GM18870 (cell line): ENCODE data around the gene ADCY5.

Source experiments
- ATAC-seq: cut with Tn5 transposase; IDR thresholded peaks from one replicate; pipeline ENCODE4 v1.9.1; 2021; ENCODE audit warnings: moderate library complexity; ENCODE audit not compliant: unreplicated experiment

The ADCY5 gene

DNA sequence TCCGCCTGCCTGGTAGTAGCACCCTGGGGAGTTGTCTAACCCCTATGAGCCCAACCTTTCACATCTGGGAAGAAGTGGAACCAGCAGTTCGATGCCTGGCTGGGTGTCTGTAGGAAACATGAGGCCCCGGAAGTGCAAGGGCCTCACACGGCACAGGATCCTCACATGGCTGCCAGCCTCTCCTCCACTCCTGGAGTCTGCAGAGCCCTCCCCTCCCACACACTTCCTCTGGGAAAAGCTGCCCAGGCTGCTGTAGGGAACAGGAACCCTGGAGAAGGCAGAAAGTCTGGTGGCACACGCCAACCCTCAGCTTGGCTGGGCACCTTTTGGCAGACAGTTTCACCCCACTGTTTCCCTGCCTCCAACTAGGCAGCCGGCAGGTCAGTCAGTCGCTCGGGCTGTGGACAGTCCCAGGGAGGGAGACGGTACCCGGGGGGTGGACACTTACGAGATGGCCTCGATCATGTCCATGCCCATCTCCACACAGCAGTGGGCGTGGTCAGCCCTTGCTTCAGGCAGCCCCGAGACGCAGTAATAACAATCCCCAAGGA, 118.4 kb downstream of the ADCY5 start:
- no peak for ATAC-seq

DNA sequence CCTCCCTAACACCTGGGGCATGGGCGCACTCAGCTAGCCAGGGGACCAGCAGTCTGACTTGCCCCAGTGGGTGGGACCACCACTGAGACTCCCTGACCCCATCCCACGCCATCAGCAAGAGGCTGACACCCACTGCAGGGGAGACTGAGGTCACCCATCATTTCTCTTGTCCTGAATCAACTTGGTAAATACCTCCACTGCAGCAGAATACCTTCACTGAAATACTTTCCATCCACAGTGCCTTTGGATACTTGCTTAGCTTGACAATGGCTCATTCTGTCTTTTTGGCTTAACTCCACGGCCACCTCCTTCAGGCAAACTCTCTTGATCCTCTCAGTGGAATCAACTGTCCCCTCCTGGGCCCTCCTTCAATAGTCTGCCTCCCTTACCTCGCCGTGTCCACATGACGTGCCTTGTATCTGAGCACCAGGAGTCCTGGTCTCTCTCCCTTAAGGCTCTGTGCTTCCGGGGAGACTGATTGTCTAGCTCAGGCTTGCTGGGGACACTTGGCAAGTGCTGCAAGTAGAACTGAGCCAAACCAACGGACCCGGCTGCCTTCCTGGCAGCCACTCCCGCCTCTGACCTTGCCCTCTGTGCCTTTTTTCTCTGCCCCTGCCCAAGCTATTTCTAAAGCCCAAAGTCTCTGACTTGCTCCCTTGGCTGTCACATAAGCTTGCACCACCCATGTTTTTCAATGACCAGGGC, 119.1 kb downstream of the ADCY5 start:
- no peak for ATAC-seq

DNA sequence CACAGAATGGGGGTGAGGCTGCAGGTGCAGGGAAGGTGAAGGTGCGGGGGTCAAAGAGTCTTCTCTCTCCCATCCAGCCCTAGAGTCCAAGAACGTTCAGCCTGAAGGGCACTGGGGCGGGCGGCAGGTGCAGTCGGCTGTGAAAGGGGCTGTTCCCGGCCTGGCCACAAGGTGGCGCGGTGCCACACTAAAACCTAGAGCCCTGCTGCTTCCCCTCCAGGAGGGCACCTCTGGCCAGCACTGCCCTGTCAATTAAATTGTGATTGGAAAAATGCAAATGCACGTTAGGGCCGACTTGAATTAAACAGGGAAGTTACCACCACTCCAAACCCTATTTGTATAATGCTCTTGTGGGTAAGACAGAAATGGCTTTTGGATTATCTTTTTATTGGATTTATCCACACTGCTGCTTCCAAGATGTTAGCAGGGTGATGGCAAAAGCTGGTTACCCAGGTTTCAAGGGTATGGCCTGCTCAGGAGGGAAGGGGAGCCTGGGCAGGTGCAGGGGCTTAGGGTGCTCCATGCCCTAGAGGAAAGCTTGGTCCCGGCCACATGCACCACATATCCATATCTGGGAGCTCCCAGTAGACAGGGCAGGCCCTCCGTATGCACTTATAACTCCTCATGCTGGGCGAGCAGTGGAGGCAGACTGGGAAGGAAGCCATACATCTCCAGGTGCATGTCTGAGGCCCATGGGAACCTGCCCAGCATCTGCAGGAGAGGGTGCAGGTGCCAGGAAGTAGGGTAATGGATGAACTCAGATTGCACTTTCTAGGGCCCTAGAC, 119.8 kb downstream of the ADCY5 start:
- ATAC-seq, result no peak

DNA sequence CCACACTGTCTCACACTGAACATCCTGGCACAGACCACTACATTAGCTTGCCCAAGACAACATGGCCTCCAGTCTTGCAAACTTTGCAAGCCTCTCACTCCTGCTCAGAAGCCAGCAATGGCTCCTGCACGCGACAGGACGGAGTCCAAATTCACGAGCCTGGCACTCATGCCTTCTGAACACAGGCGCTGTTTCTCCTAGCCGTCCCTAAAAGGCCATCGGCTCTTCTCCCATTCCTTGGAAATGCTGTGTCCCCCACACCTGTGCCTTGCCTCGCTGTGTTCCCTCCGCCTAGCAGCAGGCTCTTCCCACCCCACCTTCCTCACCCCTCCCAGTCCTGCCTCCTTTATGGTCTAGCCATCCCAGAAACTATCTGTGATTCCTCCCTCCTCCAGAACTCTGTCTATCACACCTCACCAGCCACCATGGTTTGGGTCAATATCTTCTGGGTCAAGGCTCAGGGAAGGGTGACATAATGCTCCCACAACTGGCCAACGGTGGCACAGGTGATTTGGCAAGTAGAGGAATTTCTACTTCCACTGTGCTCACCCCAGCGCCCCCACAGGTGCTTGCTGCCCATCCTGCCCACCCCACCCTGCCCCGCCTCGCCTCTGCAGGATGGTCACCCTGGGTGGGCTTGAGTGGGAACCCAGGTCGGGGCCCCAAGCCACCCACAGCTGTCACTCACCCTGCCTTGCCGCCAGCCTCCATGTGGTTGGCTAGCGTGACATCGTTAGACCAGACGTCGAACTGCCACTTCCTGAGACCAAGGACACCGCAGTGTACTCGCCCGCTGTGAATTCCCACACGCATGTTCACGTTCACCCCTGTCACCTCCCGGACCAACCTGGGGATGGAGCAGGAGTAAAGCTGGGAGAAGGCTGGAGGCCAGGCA, 120.7 kb downstream of the ADCY5 start:
- no peak for ATAC-seq

DNA sequence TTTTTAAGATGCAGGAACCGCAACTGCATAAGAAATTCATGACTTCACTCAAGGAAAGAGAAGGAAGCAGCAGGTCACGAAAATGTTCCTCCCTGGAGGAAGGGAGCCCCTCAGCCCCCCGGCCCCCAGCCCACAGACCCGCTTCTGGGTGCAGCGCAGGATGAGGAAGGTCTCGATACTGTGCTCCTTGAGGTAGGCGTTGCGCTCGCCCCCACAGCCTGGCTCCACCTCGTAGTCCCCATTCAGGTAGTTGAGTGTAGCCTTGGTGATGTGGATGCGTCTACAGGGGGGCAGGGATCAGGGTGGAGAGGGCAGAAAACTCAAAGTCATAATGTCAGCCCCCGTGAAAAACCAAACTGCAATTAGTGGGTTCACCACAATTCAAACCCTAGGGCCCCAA, 121.4 kb downstream of the ADCY5 start:
- no peak for ATAC-seq

DNA sequence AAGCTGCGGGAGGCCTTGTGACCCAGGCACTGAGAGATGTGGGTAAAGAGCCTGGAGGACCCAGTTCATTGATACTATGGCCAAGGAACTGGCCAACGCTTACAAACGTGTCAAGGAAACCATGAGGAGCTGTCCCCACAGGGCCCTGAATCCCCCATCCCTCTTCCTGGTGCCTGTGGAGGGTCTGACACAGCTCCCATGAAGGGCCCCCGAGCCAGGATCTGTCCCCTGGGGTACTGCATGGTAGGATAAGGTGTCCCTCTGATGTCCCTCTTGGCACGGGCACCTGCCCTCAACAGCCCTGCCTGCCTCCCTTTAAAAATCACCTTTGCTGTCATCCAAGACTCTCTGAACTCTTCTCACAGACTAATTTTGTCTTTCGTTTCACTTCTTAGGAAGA, 122.4 kb downstream of the ADCY5 start:
- no peak for ATAC-seq

DNA sequence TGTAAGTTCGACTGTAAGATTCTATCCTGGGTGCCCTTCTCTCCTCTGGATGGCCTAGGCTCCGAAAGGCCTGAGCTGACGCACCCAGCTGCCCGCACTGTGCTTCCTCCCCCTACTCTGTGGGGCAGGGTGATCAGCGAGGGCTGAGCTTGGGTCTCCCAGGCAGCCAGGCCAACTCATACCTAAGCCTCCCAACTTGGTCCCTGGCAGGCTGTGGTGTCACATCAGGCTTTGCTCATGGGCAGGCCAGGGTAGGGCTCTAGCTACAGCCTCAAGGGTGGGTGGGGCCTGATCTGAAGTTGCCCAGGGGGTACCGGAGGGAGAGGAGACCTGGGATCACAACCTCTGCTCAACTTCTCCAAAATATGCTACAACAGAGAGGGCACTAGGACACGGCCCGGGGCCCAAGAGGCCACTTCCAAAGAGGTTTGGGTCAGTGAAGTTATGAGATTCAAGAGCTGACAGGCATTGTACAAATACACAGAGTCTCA, 123.1 kb downstream of the ADCY5 start:
- no peak for ATAC-seq

DNA sequence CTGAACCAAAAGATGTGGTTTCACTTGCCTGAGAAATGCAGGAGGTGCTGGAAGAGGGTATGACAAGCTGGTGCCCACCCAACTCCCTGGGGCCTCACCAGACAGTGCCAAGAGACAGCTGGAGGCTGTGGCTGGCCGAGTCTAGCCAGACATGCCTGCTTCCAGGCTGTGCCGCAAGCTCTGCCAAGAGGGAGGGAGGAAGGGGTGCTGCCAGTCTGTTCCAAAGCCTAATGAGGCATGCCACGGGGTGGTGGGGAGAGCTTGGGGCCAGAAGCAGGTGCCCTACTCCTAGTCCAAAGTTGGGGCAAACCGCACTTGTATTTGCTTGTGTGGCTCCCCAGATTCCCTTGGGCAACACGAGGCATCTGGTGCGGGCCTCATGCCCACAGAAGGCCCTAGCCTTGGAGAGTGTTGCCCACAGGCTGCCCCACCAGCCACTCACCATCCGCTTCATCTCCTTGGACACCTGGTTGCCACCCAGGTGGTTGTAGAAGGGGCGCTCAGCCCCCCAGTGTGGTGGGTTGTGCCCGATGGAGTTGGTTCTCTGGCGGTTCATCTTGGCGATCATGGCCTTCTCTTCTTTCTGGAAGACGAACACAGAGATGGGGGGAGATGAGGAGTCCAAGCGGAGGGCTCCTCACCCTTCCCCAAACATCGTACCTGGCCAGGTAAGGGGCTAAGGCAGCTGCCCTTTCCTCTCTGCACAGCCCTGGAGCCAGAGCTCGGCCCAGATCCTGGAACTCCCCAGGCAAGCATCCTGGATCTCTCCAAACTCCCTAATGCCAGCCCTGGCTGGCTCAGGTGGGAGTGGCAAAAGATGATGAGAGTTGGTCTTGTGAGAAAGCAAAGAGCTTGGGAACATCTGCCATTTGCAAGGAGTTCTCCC, 123.8 kb downstream of the ADCY5 start:
- no peak for ATAC-seq

DNA sequence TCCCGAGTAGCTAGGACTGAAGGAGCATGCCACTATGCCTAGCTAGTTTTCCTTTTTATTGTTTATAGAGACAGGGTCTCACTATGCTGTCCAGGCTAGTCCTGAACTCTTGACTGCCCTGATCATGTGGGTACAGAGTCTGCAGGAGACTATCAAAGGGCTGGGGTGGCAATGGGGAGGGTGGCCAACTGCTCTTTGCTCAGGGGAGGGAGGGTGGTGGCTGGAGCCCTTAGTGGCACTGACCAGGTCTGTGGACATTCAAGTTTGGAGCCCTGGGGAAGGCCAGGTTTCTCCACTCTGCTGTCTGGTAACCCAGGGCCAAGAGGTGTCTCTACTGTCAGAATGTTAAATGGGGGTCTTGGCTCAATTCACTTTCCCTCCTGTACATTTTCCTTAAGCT, 125.1 kb downstream of the ADCY5 start:
- ATAC-seq, result no peak

DNA sequence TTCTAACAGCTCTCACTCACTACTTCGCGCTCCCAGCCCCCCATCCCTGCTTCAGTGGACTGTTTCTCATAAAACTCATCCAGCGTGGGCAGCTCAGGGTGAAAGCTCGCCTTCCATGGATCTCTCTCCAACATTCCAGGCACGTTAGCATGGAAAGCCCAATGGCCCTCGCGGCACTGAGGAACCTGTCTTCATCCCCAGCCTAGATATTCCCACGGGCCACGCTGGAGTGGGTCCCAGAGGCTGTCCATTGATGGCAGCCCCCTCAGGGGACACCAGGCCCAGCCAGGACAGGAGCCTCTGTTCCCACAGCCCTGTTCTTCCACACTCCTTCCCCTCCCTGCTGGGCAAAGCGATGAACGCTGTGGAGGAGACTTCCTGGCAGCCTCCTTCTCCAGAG, 126.0 kb downstream of the ADCY5 start:
- ATAC-seq, result no peak

DNA sequence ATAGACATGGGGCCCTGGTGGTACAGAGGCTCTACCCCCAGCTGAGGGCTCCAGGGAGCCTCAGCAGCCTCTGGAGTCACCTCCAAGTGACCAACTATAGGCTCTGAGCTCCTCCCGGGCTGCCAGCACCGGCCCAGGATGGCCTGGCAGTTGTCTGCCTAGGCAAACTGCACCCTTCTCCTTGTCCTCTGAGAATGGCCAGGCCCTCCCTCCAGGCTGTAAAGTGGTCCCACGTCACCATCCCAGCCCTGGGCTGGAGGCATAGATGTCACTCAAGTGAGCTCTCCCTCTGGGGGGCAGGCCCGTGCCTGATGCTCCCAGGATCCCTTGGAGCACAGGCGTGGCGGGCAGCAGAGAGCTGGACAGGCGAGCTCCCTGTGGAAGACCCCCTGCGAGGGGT, 127.1 kb downstream of the ADCY5 start:
- no peak for ATAC-seq

DNA sequence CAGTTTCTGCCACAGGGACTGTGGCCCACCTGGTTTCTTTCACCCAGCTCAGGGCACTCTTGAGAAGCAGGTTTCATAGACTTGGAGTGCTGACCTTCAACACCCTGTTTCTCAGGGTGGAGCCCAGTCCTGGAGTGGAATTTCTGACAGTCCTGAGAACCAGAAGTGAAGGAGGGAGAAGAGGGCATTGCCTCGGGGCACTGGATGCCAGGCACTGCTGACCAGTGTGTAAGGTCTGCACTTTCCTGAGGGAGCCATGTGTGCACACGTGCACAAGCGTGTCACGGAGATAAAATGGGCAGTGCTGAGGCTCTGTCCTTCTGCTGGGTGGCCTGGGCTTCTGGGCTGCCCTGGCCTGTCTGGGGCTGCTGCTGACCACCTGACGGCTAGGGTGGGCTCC, 128.7 kb downstream of the ADCY5 start:
- no peak for ATAC-seq

DNA sequence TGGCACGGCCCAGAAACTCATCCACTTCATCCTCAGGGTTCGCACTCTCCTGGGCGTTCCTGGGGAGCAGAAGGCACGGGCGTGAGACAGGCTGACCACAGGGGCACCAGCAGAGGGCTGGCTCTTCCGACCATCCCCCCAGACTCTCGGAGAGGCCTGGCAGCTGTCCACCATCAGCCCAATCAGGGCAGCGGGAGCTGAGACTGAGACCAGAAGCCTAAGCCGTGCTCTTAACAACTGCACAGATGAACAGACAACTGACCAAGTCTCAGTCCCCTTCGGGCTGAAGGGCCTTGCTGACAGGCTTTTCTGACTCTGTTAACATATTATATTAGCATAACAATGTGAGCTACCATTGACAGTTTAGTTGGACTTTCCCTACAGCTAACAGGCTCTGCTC, 129.1 kb downstream of the ADCY5 start:
- ATAC-seq, result no peak

DNA sequence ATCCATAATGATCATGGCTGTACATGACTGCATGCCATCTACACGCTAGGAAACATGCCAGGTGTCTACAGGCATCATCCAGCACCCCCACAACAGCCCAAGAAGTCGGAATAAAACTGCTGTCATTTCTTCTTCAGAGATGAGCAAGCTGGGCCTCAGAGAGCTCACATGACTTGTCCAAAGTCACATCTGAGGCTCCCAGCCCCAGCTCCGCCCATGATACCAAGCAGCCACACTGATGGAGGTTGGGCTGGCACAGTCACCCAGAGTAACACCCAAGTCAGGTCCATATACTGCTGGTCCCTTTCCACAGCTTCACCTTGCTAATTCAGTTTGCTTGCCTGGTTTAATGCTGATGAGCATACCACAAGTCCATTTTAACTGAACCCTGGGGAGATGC, 130.5 kb downstream of the ADCY5 start:
- no peak for ATAC-seq

DNA sequence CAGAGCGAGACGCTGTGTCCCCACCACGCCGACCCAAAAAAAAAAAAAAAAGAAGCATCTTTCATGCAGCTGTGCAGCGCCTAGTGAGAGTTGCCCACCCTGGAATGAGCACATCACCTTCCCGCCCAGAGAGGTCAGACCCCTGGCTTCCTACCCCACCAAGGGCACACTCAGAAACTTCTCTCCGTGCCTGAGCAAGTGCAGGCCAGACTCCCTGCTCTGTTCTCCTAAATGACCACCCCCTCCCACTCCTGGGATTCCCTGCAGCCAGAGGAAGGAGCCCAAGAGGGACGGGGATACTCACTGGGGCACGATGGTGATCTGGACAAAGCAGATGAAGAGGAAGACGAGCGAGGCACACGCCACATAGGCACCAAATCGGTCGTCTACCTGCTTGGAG, 131.2 kb downstream of the ADCY5 start:
- no peak for ATAC-seq

DNA sequence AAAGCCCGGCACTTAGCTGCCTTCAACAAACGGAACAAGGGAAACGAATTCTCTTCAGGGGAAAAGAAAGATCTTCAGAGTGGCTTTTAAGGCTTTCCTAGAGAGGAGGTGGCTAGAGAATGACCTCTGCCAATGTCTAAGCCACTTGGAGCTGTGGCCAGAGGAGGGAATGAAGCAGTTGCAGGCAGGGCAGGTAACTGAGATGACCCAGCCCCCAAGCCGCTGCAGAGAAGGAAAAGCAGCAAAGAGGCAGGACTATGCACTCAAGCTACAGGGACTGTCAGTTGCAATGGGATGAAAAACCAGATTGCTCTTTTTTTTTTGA, 133.7 kb downstream of the ADCY5 start:
- no peak for ATAC-seq

DNA sequence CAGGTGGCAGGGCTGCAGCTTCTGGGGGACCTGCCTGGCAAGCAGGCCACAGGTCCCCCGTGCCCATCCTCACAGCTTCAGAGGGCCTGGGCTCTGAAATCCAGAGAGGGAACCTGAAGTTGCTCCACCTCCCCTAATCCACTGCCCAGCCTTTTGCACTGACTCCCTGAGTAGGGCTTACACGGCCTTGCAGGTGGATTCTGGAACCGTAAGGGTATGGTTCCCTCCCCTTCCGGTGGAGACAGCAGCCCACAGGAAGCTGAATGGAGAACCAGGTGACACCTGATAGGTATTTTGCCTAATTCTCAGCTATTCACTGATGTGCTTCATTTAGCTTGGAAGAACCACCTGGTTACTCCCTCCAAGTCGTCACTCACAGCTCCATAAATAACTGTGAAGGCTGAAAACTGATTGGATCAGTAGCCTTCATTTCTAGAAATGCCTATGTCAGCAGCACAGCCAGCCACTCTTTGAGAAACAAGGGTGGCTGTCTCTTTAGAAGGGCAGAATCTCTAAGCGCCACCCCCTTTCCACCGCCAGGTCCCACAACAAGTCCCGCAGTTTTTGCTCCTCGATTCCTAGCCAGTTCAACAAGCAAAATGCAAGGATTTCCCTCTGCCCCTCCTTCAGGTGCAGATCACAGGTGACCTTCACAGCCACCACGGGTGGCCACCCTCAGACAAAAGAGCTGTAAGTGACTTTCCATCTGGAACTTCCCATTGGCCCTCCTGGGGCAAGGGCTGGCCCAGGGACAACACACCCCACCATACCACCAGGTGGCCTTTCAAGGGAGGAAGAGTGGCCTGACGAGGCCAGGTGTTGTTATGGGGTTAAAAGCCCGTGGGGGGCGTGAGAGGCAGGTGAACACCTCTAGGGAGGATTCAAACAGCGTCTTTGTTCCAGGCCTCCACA, 134.3 kb downstream of the ADCY5 start:
- ATAC-seq, result no peak

DNA sequence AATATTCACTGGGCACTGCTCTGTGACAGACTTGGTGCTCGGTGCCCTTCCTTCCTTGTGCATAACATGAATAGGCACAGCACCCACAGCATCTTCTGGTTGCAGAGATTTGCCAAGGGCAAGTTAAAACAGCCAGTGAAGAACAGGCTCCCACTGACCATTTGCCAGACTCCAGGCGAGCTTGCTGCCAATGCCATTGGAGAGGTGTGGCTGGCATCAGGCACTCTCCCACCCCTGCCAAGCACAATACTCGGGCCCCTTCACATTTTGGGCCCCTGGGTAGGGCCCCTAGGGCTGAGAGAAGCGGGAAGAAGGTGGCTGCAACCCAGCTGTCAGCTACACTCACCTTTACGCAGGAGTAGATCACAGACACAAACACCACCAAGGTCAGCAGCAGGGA, 135.0 kb downstream of the ADCY5 start:
- ATAC-seq, result no peak
